K562 (cell line): ENCODE data around the gene SLC16A10. TPM values are rescaled to one million over a fixed set of nuclear protein-coding genes. Genes with fewer than 3 reads are reported as not detected.

Source experiments
- ATAC-seq: fragments of 200-7000 bp; cut with Tn5 transposase; 3 replicates; pipeline ENCODE4 v1.9.1; 2020; ENCODE audit warnings: moderate library complexity
- BruUV-seq: library from RNA; stranded (reverse); fragments of 400-500 nt; replicated peaks from 2 replicates; lab custom pipeline; 2021; lab: Mats Ljungman, UMichigan
- CTCF ChIA-PET: fragments of 300-600 bp; formaldehyde crosslinking; extraction: SDS; loops from one replicate; lab custom pipeline; 2021; ENCODE audit warnings: low intra/inter-chr PET ratio; lab: Yijun Ruan, JAX
- POLR2A ChIA-PET: fragments of 300-600, 350-650 bp; sonication (Branson Sonifier 250); formaldehyde crosslinking; extraction: SDS; loops from one replicate; lab custom pipeline; 2021; ENCODE audit warnings: antibody characterized with exemption, inconsistent platforms; lab: Yijun Ruan, JAX
- DNase-seq, 4 experiments: peaks; one replicate each; pipeline versions ENCODE4 v3.0.0 to v3.0.0-alpha.2; 2011 to 2018; ENCODE audit warnings: low spot score in 3 of 4, mixed read lengths in 3 of 4; ENCODE audit errors: extremely low read depth in 1 of 4
- FAIRE-seq: peaks from 2 replicates; lab custom pipeline; 2011; peaks lifted over from hg19 to GRCh38; lab: Jason Lieb, UNC
- H2AFZ ChIP-seq: 2 replicates; pipeline ENCODE4 v1.6.0; 2011; ENCODE audit warnings: low read depth, low read length, control low read depth, inconsistent platforms
- H3K27ac ChIP-seq: fragments of 200-600 bp; 3 replicates; pipeline ENCODE4 v1.8.0; 2011; ENCODE audit warnings: low read depth, mild to moderate bottlenecking, control low read depth, inconsistent platforms, low read length, moderate library complexity, mixed read lengths; ENCODE audit errors: extremely low read depth
- H3K27me3 ChIP-seq, 2 experiments: fragments of 300-600 bp in 1 of 2; 2 replicates in 1 of 2; 3 replicates in 1 of 2; pipeline versions ENCODE4 v1.6.0 to v1.8.0; 2011; ENCODE audit warnings: inconsistent platforms in 2 of 2, low read length in 2 of 2, mild to moderate bottlenecking in 1 of 2, mixed read lengths in 1 of 2, moderate library complexity in 1 of 2; ENCODE audit not compliant: control insufficient read depth in 2 of 2, insufficient read depth in 2 of 2
- H3K36me3 ChIP-seq: fragments of 300-600 bp; 3 replicates; pipeline ENCODE4 v1.8.0; 2011; ENCODE audit warnings: mild to moderate bottlenecking, low read length, inconsistent platforms; ENCODE audit not compliant: control insufficient read depth, insufficient read depth
- H3K4me1 ChIP-seq, 2 experiments: fragments of 200-600 bp in 1 of 2; replicated peaks in 1 of 2; 2 replicates in 1 of 2; 3 replicates in 1 of 2; pipeline versions ENCODE4 v1.5.1 to v1.8.0; 2011; ENCODE audit warnings: inconsistent platforms in 2 of 2, low read length in 2 of 2, mild to moderate bottlenecking in 1 of 2, mixed read lengths in 1 of 2, moderate library complexity in 1 of 2; ENCODE audit not compliant: control insufficient read depth in 2 of 2, insufficient read depth in 2 of 2
- H3K4me2 ChIP-seq: 2 replicates; pipeline ENCODE4 v1.6.1; 2011; ENCODE audit warnings: low read length, control low read depth, inconsistent platforms, mixed read lengths; ENCODE audit not compliant: insufficient read depth
- H3K4me3 ChIP-seq: fragments of 200-600 bp; sonication (generic), shearing (Covaris generic); 2 replicates; pipeline ENCODE4 v1.5.1; 2016; ENCODE audit warnings: control low read depth, inconsistent platforms
- H3K79me2 ChIP-seq: fragments of 200-600 bp; 3 replicates; pipeline ENCODE4 v1.8.0; 2011; ENCODE audit warnings: low read length, inconsistent platforms; ENCODE audit not compliant: control insufficient read depth, insufficient read depth
- H3K9ac ChIP-seq, 2 experiments: 2 replicates each; pipeline versions ENCODE4 v1.6.0 to v1.6.1; 2011; ENCODE audit warnings: low read depth in 2 of 2, low read length in 2 of 2, control low read depth in 1 of 2, inconsistent platforms in 1 of 2, mild to moderate bottlenecking in 1 of 2, mixed read lengths in 1 of 2; ENCODE audit not compliant: insufficient read depth in 1 of 2
- H3K9me1 ChIP-seq: one replicate; pipeline ENCODE4 v1.6.0; 2011; ENCODE audit warnings: inconsistent platforms, mild to moderate bottlenecking, low read length, moderate library complexity; ENCODE audit not compliant: control insufficient read depth, insufficient read depth
- H3K9me3 ChIP-seq: replicated peaks from 2 replicates; pipeline ENCODE4 v1.5.1; 2011; ENCODE audit warnings: low read depth, low read length, inconsistent platforms; ENCODE audit not compliant: control insufficient read depth, insufficient read depth
- H4K20me1 ChIP-seq: replicated peaks from 2 replicates; pipeline ENCODE4 v1.6.1; 2011; ENCODE audit warnings: low read length, inconsistent platforms, mixed read lengths; ENCODE audit not compliant: control insufficient read depth, insufficient read depth
- MEIS2 ChIP-seq: fragments of 450-650 bp; IDR thresholded peaks from 2 replicates; pipeline ENCODE4 v1.6.1; 2014; ENCODE audit warnings: mild to moderate bottlenecking; ENCODE audit not compliant: partially characterized antibody
- PBX2 ChIP-seq, 2 experiments: IDR thresholded peaks in 1 of 2; conservative IDR thresholded peaks in 1 of 2; 2 replicates each; pipeline ENCODE4 v1.6.1; 2016; ENCODE audit warnings: low read depth in 2 of 2, mild to moderate bottlenecking in 1 of 2, missing compliant biosample characterization in 1 of 2, missing genetic modification characterization in 1 of 2, moderate library complexity in 1 of 2
- SPI1 ChIP-seq: IDR thresholded peaks from 2 replicates; pipeline ENCODE4 v1.6.1; 2011; ENCODE audit warnings: low read depth, low read length, control low read depth, borderline replicate concordance
- ZNF232 ChIP-seq: sonication (generic); formaldehyde crosslinking; IDR thresholded peaks from 2 replicates; pipeline ENCODE4 v1.8.0; 2022; ENCODE audit warnings: mild to moderate bottlenecking, missing genetic modification reagents
- ZNF444 ChIP-seq: fragments of 250-450 bp; sonication (Bioruptor Pico); IDR thresholded peaks from 2 replicates; pipeline ENCODE4 v1.4.0; 2020; ENCODE audit warnings: mild to moderate bottlenecking, moderate library complexity
- WGBS: fragments of 100-300 bp; shearing (Covaris generic); methylation state at CpG from one replicate; pipeline ENCODE4 v1.1.6; 2016; ENCODE audit warnings: low coverage, mixed read lengths; ENCODE audit not compliant: insufficient coverage; ENCODE audit errors: missing lambda C conversion rate; 5-methylcytosine and 5-hydroxymethylcytosine counted together
- in situ Hi-C: fragments of 300-500 bp; cut with MboI; formaldehyde crosslinking; loops from 4 replicates; pipeline ENCODE4 v1.15.0; 2018; ENCODE audit warnings: inconsistent platforms, mixed read lengths
- intact Hi-C: fragments of 100-400 bp; cut with micrococcal nuclease; formaldehyde crosslinking; loops from 2 replicates; pipeline ENCODE4 v1.14.2; 2022
- polyA plus RNA-seq, 8 experiments: library from polyadenylated mRNA; depleted of rRNA in 4 of 8; stranded (reverse) in 5 of 8; unstranded in 3 of 8; fragments of >200 nt; fragmentation: Nextera tagmentation in 2 of 8; fragmentation: Illumina TruSeq in 1 of 8; extraction: Ambion mirVana in 2 of 8; extraction: Trizol in 1 of 8; gene quantifications; 2 replicates each; pipeline versions ENCODE4 v1.2.1 to v1.2.3, GENCODE V29; 2011 to 2014; ENCODE audit warnings: inconsistent platforms in 1 of 8, missing spikeins in 1 of 8
- total RNA-seq, 7 experiments: library from RNA; depleted of rRNA in 6 of 7; stranded (reverse); fragments of >200 nt in 6 of 7; fragmentation: Illumina TruSeq in 2 of 7; extraction: Trizol in 2 of 7; gene quantifications; 2 replicates each; pipeline versions ENCODE4 v1.2.1 to v1.2.3, GENCODE V29; 2011 to 2021; ENCODE audit warnings: low replicate concordance in 1 of 7
- TF ChIP-seq, protein P1 (sequence below): fragments of 250-450 bp; sonication (Bioruptor Pico); IDR thresholded peaks from 2 replicates; pipeline ENCODE4 v1.4.0; 2020; ENCODE audit warnings: mild to moderate bottlenecking, moderate library complexity

The SLC16A10 gene
- total and polyA plus RNA-seq, 9 of the 15 experiments (the other 6 are each of a cell fraction or from before 2014, with no cell fraction given), result 0.02 to 0.54 (median 0.24) TPM; not detected in 4

DNA sequence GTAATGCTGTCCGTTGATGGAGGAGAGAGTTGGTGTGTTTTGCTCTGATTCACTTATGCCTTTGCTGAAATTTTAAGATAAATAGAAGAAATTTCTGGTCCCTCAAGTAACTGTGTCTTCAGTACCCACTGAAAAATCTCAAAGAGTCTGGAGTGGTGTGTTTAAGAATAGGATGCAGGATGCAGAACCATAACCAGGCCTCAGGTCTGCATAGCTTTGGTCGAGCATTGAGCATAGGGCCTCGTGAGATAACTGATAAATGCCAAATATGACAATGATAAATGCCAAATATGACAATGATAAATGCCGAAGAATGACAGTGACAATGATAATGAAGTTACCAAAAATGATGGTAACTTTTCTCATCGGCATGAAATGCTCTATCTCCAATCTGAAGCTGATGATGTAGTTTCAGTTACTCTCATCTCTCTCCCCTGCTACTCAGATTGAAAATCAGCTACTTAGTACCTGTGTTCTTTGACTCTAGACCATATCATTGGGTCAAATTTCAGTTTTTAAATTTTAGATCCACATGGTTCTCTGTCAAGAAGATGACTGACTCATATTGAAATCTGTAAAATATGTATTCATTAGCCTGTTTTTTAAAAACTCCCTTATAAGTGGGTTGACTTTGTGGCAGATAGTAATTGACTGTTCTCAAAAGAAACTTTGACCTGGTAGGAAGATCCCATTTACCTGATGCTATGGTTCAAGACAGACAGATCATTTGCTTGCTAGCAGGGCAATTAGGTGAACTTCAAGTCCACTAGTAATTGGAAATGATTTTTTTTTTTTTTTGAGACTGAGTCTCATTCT lies 96.6 kb downstream of the SLC16A10 start (continued):
- TF ChIP-seq, protein P1, sequence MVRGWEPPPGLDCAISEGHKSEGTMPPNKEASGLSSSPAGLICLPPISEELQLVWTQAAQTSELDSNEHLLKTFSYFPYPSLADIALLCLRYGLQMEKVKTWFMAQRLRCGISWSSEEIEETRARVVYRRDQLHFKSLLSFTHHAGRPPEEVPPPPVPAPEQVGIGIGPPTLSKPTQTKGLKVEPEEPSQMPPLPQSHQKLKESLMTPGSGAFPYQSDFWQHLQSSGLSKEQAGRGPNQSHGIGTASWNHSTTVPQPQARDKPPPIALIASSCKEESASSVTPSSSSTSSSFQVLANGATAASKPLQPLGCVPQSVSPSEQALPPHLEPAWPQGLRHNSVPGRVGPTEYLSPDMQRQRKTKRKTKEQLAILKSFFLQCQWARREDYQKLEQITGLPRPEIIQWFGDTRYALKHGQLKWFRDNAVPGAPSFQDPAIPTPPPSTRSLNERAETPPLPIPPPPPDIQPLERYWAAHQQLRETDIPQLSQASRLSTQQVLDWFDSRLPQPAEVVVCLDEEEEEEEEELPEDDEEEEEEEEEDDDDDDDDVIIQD, result no peak
- no peak for TF ChIP-seq ZNF232 (CRISPR knock-in tag)

DNA sequence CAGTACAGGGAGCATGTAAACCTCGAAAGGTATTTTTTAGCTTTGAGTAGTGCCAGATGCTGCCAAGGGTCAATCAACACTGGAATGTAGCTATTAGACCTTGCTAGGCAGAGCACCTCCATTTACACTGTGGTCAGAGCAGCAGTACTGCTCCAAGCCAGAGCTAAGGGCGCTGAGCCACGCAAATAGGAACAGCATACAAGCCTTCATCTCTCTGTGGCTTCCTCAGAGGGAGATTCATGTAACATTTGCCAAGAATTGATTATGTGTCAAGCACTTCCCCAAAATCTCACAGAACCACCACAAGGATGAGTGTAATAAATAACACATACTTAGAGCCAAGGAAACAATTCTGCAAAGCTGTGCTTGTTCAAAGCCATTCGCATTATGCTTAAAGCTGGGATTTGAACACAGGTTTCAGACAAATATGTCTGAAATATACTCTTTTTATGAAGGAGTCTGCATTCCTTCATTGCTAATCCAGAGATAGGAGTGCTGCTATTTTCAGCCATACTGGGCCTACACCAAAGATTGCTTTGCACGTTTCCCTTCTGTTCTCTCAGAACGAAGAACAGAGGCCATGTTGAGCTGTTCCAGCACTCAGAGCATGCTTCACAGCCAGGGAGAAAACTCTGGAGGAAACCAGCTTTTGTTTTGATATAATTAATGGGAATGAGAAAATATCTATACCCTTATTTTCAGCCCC lies 97.7 kb downstream of the SLC16A10 start:
- H3K9ac ChIP-seq, result no peak overlapping the region
- TF ChIP-seq ZNF444 (CRISPR knock-in tag), result no peak
- TF ChIP-seq PBX2 (CRISPR knock-in tag; IDR thresholded peaks at IDR 0.05; ENCODE audit: low read depth), result no peak
- peak; percentile 38; the same call in 1 of the 2 replicates for TF ChIP-seq PBX2 (tag; conservative IDR thresholded peaks at IDR 0.05; ENCODE audit: low read depth)
- TF ChIP-seq SPI1, result 0 out of 2 replicates have a peak, but pooled peaks have one; percentile 14
- peak; percentile 4 for TF ChIP-seq MEIS2
- TF ChIP-seq, all 486 proteins: peak for 3
- H3K4me1 ChIP-seq, result no peaks in the 10 kb centered on the region
- H3K36me3 ChIP-seq, result no peaks in the 10 kb centered on the region
- H3K4me2 ChIP-seq, result no peak overlapping the region
- peaks cover 7 to 11% of the 10 kb centered on the region in 2 experiments; a peak in 3 of 5 replicates for H3K27me3 ChIP-seq
- no TSS peak for BruUV-seq
- H3K9me1 ChIP-seq, result no peaks in the 10 kb centered on the region
- DNase-seq, result no peak
- FAIRE-seq, result no peak
- no peak overlapping the region for H3K4me3 ChIP-seq
- intact Hi-C loops (no loop called here), in situ Hi-C loops (no loop called here)
- POLR2A ChIA-PET, result interaction anchor here (0.8 to 1.3 kb wide), 3 partner anchors 32 to 63 kb away, joined by 3 read pairs; no protein-coding TSS in a partner anchor
- no peak overlapping the region for H2AFZ ChIP-seq
- 0% methylated on average over 6 of the region's 6 CpGs for WGBS
- no peaks in the 10 kb centered on the region for H3K9me3 ChIP-seq
- no peaks in the 10 kb centered on the region for H3K79me2 ChIP-seq
- no peaks in the 10 kb centered on the region for H4K20me1 ChIP-seq
- ATAC-seq, result no peak; the same call in 2 of the 3 replicates
- CTCF ChIA-PET, result no interaction called here
- H3K27ac ChIP-seq, result no peak overlapping the region
